Measurements from ENCODE around the gene TSHZ2. TPM values are rescaled to one million over a fixed set of nuclear protein-coding genes. Genes with fewer than 3 reads are reported as not detected.

Gene TSHZ2
- total and polyA plus RNA-seq, 9 of the 15 experiments (the other 6 are each of a cell fraction or from before 2014, with no cell fraction given): 0.03 to 0.20 (median 0.05) TPM; not detected in 4

GRCh38 chr20:53370345-53370961 is 398.3 kb downstream of the TSHZ2 start (continued):
- no peak for TF ChIP-seq NR2F6 (CRISPR knock-in tag; IDR thresholded peaks at IDR 0.05)
- no peak for TF ChIP-seq ZNF408 (CRISPR knock-in tag; IDR thresholded peaks at IDR 0.05; ENCODE audit: low read depth)
- TF ChIP-seq SRSF1 (IDR thresholded peaks at IDR 0.05; ENCODE audit: low read depth, low read length): no peak
- TF ChIP-seq ZNF133 (CRISPR knock-in tag; IDR thresholded peaks at IDR 0.05): no peak

- in situ Hi-C loops (cut with MboI): no loop called here
- Histone ChIP-seq H4K20me1 (replicated peaks; ENCODE audit: control insufficient read depth, insufficient read depth, low read length) (no peaks in the 10 kb centered on the region), H2AFZ (ENCODE audit: low read depth, low read length) (peak overlapping the region; percentile 34; the same call in 1 of the 2 replicates), H3K79me2 (ENCODE audit: control insufficient read depth, insufficient read depth, low read length) (no peaks in the 10 kb centered on the region), H3K9me1 (ENCODE audit: control insufficient read depth, insufficient read depth, low read length) (no peaks in the 10 kb centered on the region), H3K4me3 (no peak overlapping the region), H3K9me3 (replicated peaks; ENCODE audit: control insufficient read depth, insufficient read depth, low read depth, low read length) (no peaks in the 10 kb centered on the region), H3K27ac (ENCODE audit: extremely low read depth, low read depth, low read length) (no peak overlapping the region), H3K4me2 (ENCODE audit: insufficient read depth, low read length) (no peak overlapping the region), H3K36me3 (ENCODE audit: control insufficient read depth, insufficient read depth, low read length) (no peaks in the 10 kb centered on the region), H3K27me3 (ENCODE audit: control insufficient read depth in 2 of 2, insufficient read depth in 2 of 2, low read length in 2 of 2) (peaks cover 3% of the 10 kb centered on the region in 2 experiments; a peak in 2 of 5 replicates), H3K4me1 (replicated peaks in 1 of 2; ENCODE audit: control insufficient read depth in 2 of 2, insufficient read depth in 2 of 2, low read length in 2 of 2) (peaks cover 0 to 8% of the 10 kb centered on the region in 2 experiments; a peak in 3 of 5 replicates), H3K9ac (ENCODE audit: insufficient read depth in 1 of 2, low read depth in 2 of 2, low read length in 2 of 2) (no peak overlapping the region)
- DNase-seq (ENCODE audit: extremely low read depth in 1 of 4, low spot score in 3 of 4) (no peak), ATAC-seq (no peak), FAIRE-seq (no peak)
- 28% methylated on average over 4 of the region's 4 CpGs for WGBS (ENCODE audit: insufficient coverage, low coverage, missing lambda C conversion rate)
- intact Hi-C loops (cut with micrococcal nuclease): no loop called here
- ChIA-PET POLR2A (no interaction called here), CTCF (ENCODE audit: low intra/inter-chr PET ratio) (no interaction called here)
- no TSS peak for BruUV-seq (replicated peaks)
- TF ChIP-seq CREB1 (IDR thresholded peaks at IDR 0.05) (no peak), CREB1 (CRISPR knock-in tag; IDR thresholded peaks at IDR 0.05) (no peak), ZNF232 (CRISPR knock-in tag; IDR thresholded peaks at IDR 0.05) (no peak), TBP (optimal IDR thresholded peaks at IDR 0.05; ENCODE audit: low read depth, low read length) (no peak), ELF1 (tag; IDR thresholded peaks at IDR 0.05) (no peak), RBM34 (IDR thresholded peaks at IDR 0.05; ENCODE audit: borderline replicate concordance, insufficient read depth, low read length) (no peak), ZNF395 (CRISPR knock-in tag; IDR thresholded peaks at IDR 0.05) (no peak), ZNF695 (CRISPR knock-in tag; IDR thresholded peaks at IDR 0.05) (no peak), MIER1 (IDR thresholded peaks at IDR 0.05; ENCODE audit: low read depth) (no peak), BRD4 (IDR thresholded peaks at IDR 0.05) (no peak), ETV5 (CRISPR knock-in tag; IDR thresholded peaks at IDR 0.05; ENCODE audit: low read depth) (no peak), ZNF778 (CRISPR knock-in tag; IDR thresholded peaks at IDR 0.05) (no peak), NFIC (IDR thresholded peaks at IDR 0.05) (no peak), ZNF583 (CRISPR knock-in tag; IDR thresholded peaks at IDR 0.05) (no peak), E2F8 (IDR thresholded peaks at IDR 0.05; ENCODE audit: low read depth, partially characterized antibody) (no peak), SAFB2 (IDR thresholded peaks at IDR 0.05; ENCODE audit: borderline replicate concordance, low read depth, low read length, severe bottlenecking) (no peak), ZBED1 (IDR thresholded peaks at IDR 0.05) (no peak)
Observed at GRCh38 chr20:53371216-53371615, 399.1 kb downstream of the TSHZ2 start.
